NCI-H748 (cell line): ENCODE measurements around the gene TLK2.
"Not testable (repeated sequence)": the region's sequence is repeated elsewhere in the genome, so short reads cannot be mapped to it uniquely, and the experiment has no call there.

Experiments used
- DNase-seq: peaks from one replicate; lab custom pipeline; 2025; ENCODE audit not compliant: unreplicated experiment; lab: John Stamatoyannopoulos, UW

TLK2 gene

GRCh38 chr17:62597920-62598319 is 119.3 kb downstream of the TLK2 start:
- no peak for DNase-seq

- no peak for DNase-seq
Measured at GRCh38 chr17:62599964-62600657, 121.5 kb downstream of the TLK2 start.

GRCh38 chr17:62600805-62601204 is 122.2 kb downstream of the TLK2 start:
- DNase-seq, result no peak

- no peak for DNase-seq
Measured at GRCh38 chr17:62601471-62601870, 122.8 kb downstream of the TLK2 start.

- DNase-seq, result not testable (repeated sequence)
Measured at GRCh38 chr17:62603783-62604182, 125.2 kb downstream of the TLK2 start.

GRCh38 chr17:62605588-62605987 is 127.0 kb downstream of the TLK2 start:
- no peak for DNase-seq

GRCh38 chr17:62611292-62611691 is 132.7 kb downstream of the TLK2 start:
- DNase-seq, result no peak

- no peak for DNase-seq
Measured at GRCh38 chr17:62611728-62612127, 133.1 kb downstream of the TLK2 start.

GRCh38 chr17:62612289-62612688 is 133.7 kb downstream of the TLK2 start:
- not testable (repeated sequence) for DNase-seq

GRCh38 chr17:62613095-62613494 is 134.5 kb downstream of the TLK2 start:
- DNase-seq, result not testable (repeated sequence)

GRCh38 chr17:62614142-62614541 is 135.5 kb downstream of the TLK2 start:
- no peak for DNase-seq

GRCh38 chr17:62615503-62615902 is 136.9 kb downstream of the TLK2 start:
- no peak for DNase-seq

GRCh38 chr17:62616993-62617893 is 138.6 kb downstream of the TLK2 start:
- peak; percentile 26 for DNase-seq

- no peak for DNase-seq
Measured at GRCh38 chr17:62617894-62618472, 139.4 kb downstream of the TLK2 start.

- DNase-seq, result no peak
Measured at GRCh38 chr17:62618647-62619416, 140.2 kb downstream of the TLK2 start.

GRCh38 chr17:62619417-62620155 is 141.0 kb downstream of the TLK2 start:
- no peak for DNase-seq

GRCh38 chr17:62621223-62621622 is 142.6 kb downstream of the TLK2 start:
- no peak for DNase-seq

GRCh38 chr17:62625184-62625869 is 146.7 kb downstream of the TLK2 start:
- DNase-seq, result no peak

GRCh38 chr17:62625870-62626200 is 147.2 kb downstream of the TLK2 start:
- no peak for DNase-seq

GRCh38 chr17:62626719-62627218 is 148.1 kb downstream of the TLK2 start:
- DNase-seq, result peak; percentile 37
